Liver (tissue), 9 donors: ENCODE results near the gene TMEM163. TPM values are rescaled to one million over a fixed set of nuclear protein-coding genes. Genes with fewer than 3 reads are reported as not detected.

Experiments
- DNase-seq: peaks from one replicate; pipeline ENCODE4 v3.0.0-alpha.2; 2017; ENCODE audit warnings: low spot score
- H3K27ac ChIP-seq, 2 donors: one replicate each; pipeline ENCODE4 v1.7.0; 2013; ENCODE audit warnings: inconsistent platforms in 2 of 2, low read length in 2 of 2, control low read depth in 1 of 2, low read depth in 1 of 2, mild to moderate bottlenecking in 1 of 2
- H3K27me3 ChIP-seq, 4 donors: one replicate each; pipeline versions ENCODE4 v1.6.1 to v1.7.0; 2013; ENCODE audit warnings: low read length in 3 of 4, inconsistent platforms in 1 of 4, mild to moderate bottlenecking in 1 of 4, moderate library complexity in 1 of 4; ENCODE audit not compliant: control insufficient read depth in 4 of 4, insufficient read depth in 4 of 4
- H3K36me3 ChIP-seq, 4 donors: one replicate each; pipeline versions ENCODE4 v1.6.1 to v1.7.0; 2013; ENCODE audit warnings: low read length in 3 of 4, mild to moderate bottlenecking in 3 of 4, low read depth in 1 of 4, moderate library complexity in 1 of 4; ENCODE audit not compliant: control insufficient read depth in 4 of 4, insufficient read depth in 3 of 4
- H3K4me1 ChIP-seq, 4 donors: one replicate each; pipeline versions ENCODE4 v1.6.1 to v1.7.0; 2013; ENCODE audit warnings: low read length in 3 of 4, mild to moderate bottlenecking in 3 of 4, moderate library complexity in 1 of 4; ENCODE audit not compliant: control insufficient read depth in 4 of 4, insufficient read depth in 4 of 4
- H3K4me3 ChIP-seq, 3 donors: one replicate each; pipeline versions ENCODE4 v1.6.1 to v1.7.0; 2013; ENCODE audit warnings: low read length in 3 of 3, control low read depth in 1 of 3, low read depth in 1 of 3, mild to moderate bottlenecking in 1 of 3
- H3K9ac ChIP-seq, 2 donors: one replicate each; pipeline ENCODE4 v1.7.0; 2013; ENCODE audit warnings: low read length in 2 of 2, mild to moderate bottlenecking in 2 of 2, moderate library complexity in 2 of 2, control low read depth in 1 of 2, low read depth in 1 of 2
- H3K9me3 ChIP-seq, 4 donors: one replicate each; pipeline versions ENCODE4 v1.6.1 to v1.7.0; 2013; ENCODE audit warnings: low read length in 3 of 4; ENCODE audit not compliant: control insufficient read depth in 4 of 4
- ATF3 ChIP-seq: IDR thresholded peaks from 2 replicates; pipeline ENCODE4 v1.6.1; 2016; ENCODE audit warnings: antibody characterized with exemption
- CTCF ChIP-seq: fragments of 150-350 bp; IDR thresholded peaks from 2 replicates; pipeline ENCODE4 v1.5.1; 2017; ENCODE audit warnings: improper control_type of control experiment, low read depth, low read length; ENCODE audit not compliant: missing input control
- EGR1 ChIP-seq, 2 donors: IDR thresholded peaks; 2 replicates each; pipeline ENCODE4 v1.6.1; 2016 to 2018; ENCODE audit warnings: antibody characterized with exemption in 2 of 2, low read depth in 2 of 2
- FOXA1 ChIP-seq: IDR thresholded peaks from 2 replicates; pipeline ENCODE4 v1.6.1; 2016; ENCODE audit warnings: antibody characterized with exemption
- FOXA2 ChIP-seq: IDR thresholded peaks from 2 replicates; pipeline ENCODE4 v1.6.1; 2016; ENCODE audit warnings: antibody characterized with exemption
- GABPA ChIP-seq, 2 donors: IDR thresholded peaks in 1 of 2; conservative IDR thresholded peaks in 1 of 2; 2 replicates each; pipeline ENCODE4 v1.6.1; 2016; ENCODE audit warnings: antibody characterized with exemption in 2 of 2, mild to moderate bottlenecking in 1 of 2, moderate library complexity in 1 of 2
- HNF4A ChIP-seq, 2 donors: conservative IDR thresholded peaks; 2 replicates each; pipeline ENCODE4 v1.6.1; 2016; ENCODE audit warnings: antibody characterized with exemption in 2 of 2, mild to moderate bottlenecking in 2 of 2
- HNF4G ChIP-seq: IDR thresholded peaks from 2 replicates; pipeline ENCODE4 v1.6.1; 2016; ENCODE audit warnings: antibody characterized with exemption
- JUND ChIP-seq, 2 donors: IDR thresholded peaks; 2 replicates each; pipeline ENCODE4 v1.6.1; 2016; ENCODE audit warnings: antibody characterized with exemption in 2 of 2
- MAX ChIP-seq: IDR thresholded peaks from 2 replicates; pipeline ENCODE4 v1.6.1; 2016; ENCODE audit warnings: antibody characterized with exemption
- NR2F2 ChIP-seq: IDR thresholded peaks from 2 replicates; pipeline ENCODE4 v1.6.1; 2016; ENCODE audit warnings: antibody characterized with exemption
- REST ChIP-seq: IDR thresholded peaks from 2 replicates; pipeline ENCODE4 v1.6.1; 2016; ENCODE audit warnings: antibody characterized with exemption, mild to moderate bottlenecking
- SP1 ChIP-seq: IDR thresholded peaks from 2 replicates; pipeline ENCODE4 v1.6.1; 2018; ENCODE audit warnings: antibody characterized with exemption, mild to moderate bottlenecking
- TAF1 ChIP-seq: conservative IDR thresholded peaks from 2 replicates; pipeline ENCODE4 v1.6.1; 2016; ENCODE audit warnings: antibody characterized with exemption, mild to moderate bottlenecking
- YY1 ChIP-seq: IDR thresholded peaks from 2 replicates; pipeline ENCODE4 v1.6.1; 2016; ENCODE audit warnings: antibody characterized with exemption, mild to moderate bottlenecking
- ZBTB33 ChIP-seq: IDR thresholded peaks from 2 replicates; pipeline ENCODE4 v1.6.1; 2016; ENCODE audit warnings: antibody characterized with exemption
- WGBS: extraction: QIAGEN DNeasy Blood & Tissue Kit; methylation state at CpG from one replicate; pipeline ENCODE4 v1.1.7; 2013; 5-methylcytosine and 5-hydroxymethylcytosine counted together
- polyA plus RNA-seq, 2 donors: library from polyadenylated mRNA; stranded (reverse) in 1 of 2; unstranded in 1 of 2; fragments of 200-250 nt in 1 of 2; fragments of >200 nt in 1 of 2; fragmentation: Nextera tagmentation in 1 of 2; extraction: Ambion mirVana in 1 of 2; gene quantifications; one replicate each; pipeline versions ENCODE4 v1.2.1 to v1.2.3, GENCODE V29; 2013 to 2015
- total RNA-seq, 2 donors: library from RNA; depleted of rRNA; stranded (reverse); fragments of >200 nt; gene quantifications; one replicate each; pipeline ENCODE4 v1.2.3, GENCODE V29; 2014
- donor health status: healthy.
- donor health status: healthy.
- donor health status: healthy.
- donor health status: healthy.
- donor health status: healthy.

The TMEM163 gene
- total and polyA plus RNA-seq, 4 donors: 0.08 to 0.48 (median 0.25) TPM

GRCh38 chr2:134447669-134448068 lies 271.1 kb downstream of the TMEM163 start:
- Histone ChIP-seq H3K27ac (no peak overlapping the region), H3K4me3 (no peak overlapping the region), H3K4me1 (peaks cover 4 to 15% (median 9%) of the 10 kb centered on the region in 4 donors), H3K36me3 (peaks cover 0 to 5% (median under 1%) of the 10 kb centered on the region in 4 donors), H3K27me3 (no peaks in the 10 kb centered on the region), H3K9ac (no peak overlapping the region), H3K9me3 (no peaks in the 10 kb centered on the region)
- no peak for DNase-seq
- whole genome bisulfite sequencing: 96% methylated on average over 4 of the region's 4 CpGs
- TF ChIP-seq CTCF: no peak
- TF ChIP-seq FOXA1: no peak
- TF ChIP-seq JUND (IDR thresholded peaks at IDR 0.05): no peak
- TF ChIP-seq MAX: no peak
- no peak for TF ChIP-seq NR2F2
- TF ChIP-seq ATF3: no peak
- TF ChIP-seq REST: no peak
- TF ChIP-seq SP1: no peak
- TF ChIP-seq HNF4A (conservative IDR thresholded peaks at IDR 0.05): no peak
- TF ChIP-seq FOXA2: no peak
- no peak for TF ChIP-seq HNF4G
- TF ChIP-seq EGR1 (IDR thresholded peaks at IDR 0.05; ENCODE audit: low read depth in 2 of 2): no peak
- no peak for TF ChIP-seq GABPA (IDR thresholded peaks at IDR 0.05 in 1 of 2, conservative IDR thresholded peaks at IDR 0.05 in 1 of 2)
- TF ChIP-seq TAF1: no peak
- TF ChIP-seq ZBTB33: no peak

GRCh38 chr2:134446383-134447017 lies 272.3 kb downstream of the TMEM163 start:
- Histone ChIP-seq H3K27ac (no peak overlapping the region), H3K9me3 (no peaks in the 10 kb centered on the region), H3K36me3 (peaks cover 0 to 5% (median 2%) of the 10 kb centered on the region in 4 donors), H3K4me1 (peaks cover 4 to 15% (median 9%) of the 10 kb centered on the region in 4 donors), H3K4me3 (no peak overlapping the region), H3K9ac (no peak overlapping the region), H3K27me3 (no peaks in the 10 kb centered on the region)
- TF ChIP-seq FOXA2 (no peak), EGR1 (IDR thresholded peaks at IDR 0.05; ENCODE audit: low read depth in 2 of 2) (no peak), FOXA1 (no peak), YY1 (no peak), NR2F2 (no peak), CTCF (no peak)
- DNase-seq: no peak
- 94% methylated on average over 8 of the region's 8 CpGs for WGBS
